Astrocyte (in vitro differentiated cells and primary cell): ENCODE measurements around the gene PHETA2. TPM values are rescaled to one million over a fixed set of nuclear protein-coding genes. Genes with fewer than 3 reads are reported as not detected.

Source experiments
- DNase-seq: peaks from one replicate; pipeline ENCODE4 v3.0.0-alpha.2; 2010; ENCODE audit warnings: low read depth
- FAIRE-seq: peaks from 2 replicates; lab custom pipeline; 2011; peaks lifted over from hg19 to GRCh38; lab: Jason Lieb, UNC
- H2AFZ ChIP-seq: 2 replicates; pipeline ENCODE4 v1.6.0; 2012; ENCODE audit warnings: low read depth, low read length, inconsistent platforms
- H3K27ac ChIP-seq: 2 replicates; pipeline ENCODE4 v1.5.1; 2011; ENCODE audit warnings: low read depth, low read length, inconsistent platforms
- H3K27me3 ChIP-seq: 2 replicates; pipeline ENCODE4 v1.6.0; 2011; ENCODE audit warnings: low read length, inconsistent platforms; ENCODE audit not compliant: insufficient read depth
- H3K36me3 ChIP-seq: 2 replicates; pipeline ENCODE4 v1.5.1; 2011; ENCODE audit warnings: low read length, inconsistent platforms; ENCODE audit not compliant: insufficient read depth
- H3K4me1 ChIP-seq: 2 replicates; pipeline ENCODE4 v1.5.1; 2011; ENCODE audit warnings: low read length, inconsistent platforms; ENCODE audit not compliant: insufficient read depth
- H3K4me2 ChIP-seq: 2 replicates; pipeline ENCODE4 v1.6.0; 2012; ENCODE audit warnings: low read length, inconsistent platforms
- H3K4me3 ChIP-seq: 2 replicates; pipeline ENCODE4 v1.5.1; 2011; ENCODE audit warnings: low read depth, mild to moderate bottlenecking, low read length, inconsistent platforms; ENCODE audit not compliant: insufficient read depth
- H3K79me2 ChIP-seq: 2 replicates; pipeline ENCODE4 v1.6.0; 2012; ENCODE audit warnings: mild to moderate bottlenecking, low read length, inconsistent platforms; ENCODE audit not compliant: insufficient read depth
- H3K9ac ChIP-seq: 2 replicates; pipeline ENCODE4 v1.6.0; 2012; ENCODE audit warnings: mild to moderate bottlenecking, low read length, inconsistent platforms
- H3K9me3 ChIP-seq: 2 replicates; pipeline ENCODE4 v1.5.1; 2012; ENCODE audit warnings: low read depth, mild to moderate bottlenecking, low read length, inconsistent platforms; ENCODE audit not compliant: insufficient read depth
- H4K20me1 ChIP-seq: 2 replicates; pipeline ENCODE4 v1.6.0; 2012; ENCODE audit warnings: low read length, inconsistent platforms; ENCODE audit not compliant: insufficient read depth
- H3K27ac Mint-ChIP-seq: one replicate; pipeline ENCODE4 v1.8.0; 2021; ENCODE audit warnings: mild to moderate bottlenecking, mixed read lengths; ENCODE audit not compliant: unreplicated experiment
- H3K27me3 Mint-ChIP-seq: one replicate; pipeline ENCODE4 v1.8.0; 2021; ENCODE audit warnings: low read depth, mixed read lengths; ENCODE audit not compliant: unreplicated experiment
- H3K36me3 Mint-ChIP-seq: one replicate; pipeline ENCODE4 v1.8.0; 2021; ENCODE audit warnings: low read depth, mixed read lengths; ENCODE audit not compliant: unreplicated experiment
- H3K4me1 Mint-ChIP-seq: one replicate; pipeline ENCODE4 v1.8.0; 2021; ENCODE audit warnings: low read depth, mixed read lengths; ENCODE audit not compliant: unreplicated experiment
- H3K4me3 Mint-ChIP-seq: one replicate; pipeline ENCODE4 v1.8.0; 2021; ENCODE audit warnings: mild to moderate bottlenecking, moderate library complexity, mixed read lengths; ENCODE audit not compliant: unreplicated experiment
- H3K9me3 Mint-ChIP-seq: one replicate; pipeline ENCODE4 v1.8.0; 2021; ENCODE audit warnings: mild to moderate bottlenecking, mixed read lengths; ENCODE audit not compliant: unreplicated experiment
- EZH2 ChIP-seq: IDR thresholded peaks from 2 replicates; pipeline ENCODE4 v1.6.1; 2012; ENCODE audit warnings: mild to moderate bottlenecking, low read length, inconsistent platforms; ENCODE audit not compliant: insufficient read depth
- total RNA-seq: library from RNA; stranded (reverse); gene quantifications from 2 replicates; pipeline ENCODE4 v1.2.1, GENCODE V29; 2021
- TF ChIP-seq, protein P1 (sequence below): IDR thresholded peaks from 2 replicates; pipeline ENCODE4 v1.5.1; 2011; ENCODE audit warnings: low read depth, mild to moderate bottlenecking, inconsistent platforms, low read length, moderate library complexity; ENCODE audit not compliant: insufficient read depth

The PHETA2 gene
- total RNA-seq, 1 donor from 2014 or later = 0.18 TPM

DNA sequence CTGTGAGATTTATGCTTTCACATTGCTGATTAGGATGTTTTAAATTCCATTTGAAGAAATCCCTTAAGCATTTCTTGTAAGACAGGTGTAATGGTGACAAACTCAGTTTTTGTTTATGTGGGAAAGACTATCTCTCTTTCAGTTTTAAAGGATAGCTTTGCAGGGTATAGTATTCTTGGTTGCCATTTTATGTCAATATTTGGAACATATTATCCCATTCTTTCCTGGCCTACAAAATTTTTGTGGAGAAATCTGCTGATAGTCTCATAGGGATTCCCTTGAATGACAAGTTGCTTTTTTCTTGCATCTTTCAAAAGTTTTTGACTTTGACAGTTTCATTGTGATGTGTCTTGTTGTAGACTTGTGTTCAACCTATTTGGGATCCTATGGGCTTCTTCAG is 32.3 kb upstream of the PHETA2 start:
- Histone ChIP-seq H3K9me3 (no peaks in the 10 kb centered on the region), H3K79me2 (no peaks in the 10 kb centered on the region), H3K9ac (no peak overlapping the region), H3K27ac (no peak overlapping the region), H3K27me3 (no peaks in the 10 kb centered on the region), H2AFZ (no peak overlapping the region), H3K4me2 (no peak overlapping the region), H3K4me3 (no peak overlapping the region), H3K36me3 (no peaks in the 10 kb centered on the region), H3K4me1 (no peaks in the 10 kb centered on the region), H4K20me1 (no peaks in the 10 kb centered on the region)
- peaks cover 21% of the 10 kb centered on the region for H3K9me3 Mint-ChIP-seq
- FAIRE-seq (no peak), DNase-seq (no peak)
- TF ChIP-seq EZH2 = no peak
- TF ChIP-seq, protein P1, sequence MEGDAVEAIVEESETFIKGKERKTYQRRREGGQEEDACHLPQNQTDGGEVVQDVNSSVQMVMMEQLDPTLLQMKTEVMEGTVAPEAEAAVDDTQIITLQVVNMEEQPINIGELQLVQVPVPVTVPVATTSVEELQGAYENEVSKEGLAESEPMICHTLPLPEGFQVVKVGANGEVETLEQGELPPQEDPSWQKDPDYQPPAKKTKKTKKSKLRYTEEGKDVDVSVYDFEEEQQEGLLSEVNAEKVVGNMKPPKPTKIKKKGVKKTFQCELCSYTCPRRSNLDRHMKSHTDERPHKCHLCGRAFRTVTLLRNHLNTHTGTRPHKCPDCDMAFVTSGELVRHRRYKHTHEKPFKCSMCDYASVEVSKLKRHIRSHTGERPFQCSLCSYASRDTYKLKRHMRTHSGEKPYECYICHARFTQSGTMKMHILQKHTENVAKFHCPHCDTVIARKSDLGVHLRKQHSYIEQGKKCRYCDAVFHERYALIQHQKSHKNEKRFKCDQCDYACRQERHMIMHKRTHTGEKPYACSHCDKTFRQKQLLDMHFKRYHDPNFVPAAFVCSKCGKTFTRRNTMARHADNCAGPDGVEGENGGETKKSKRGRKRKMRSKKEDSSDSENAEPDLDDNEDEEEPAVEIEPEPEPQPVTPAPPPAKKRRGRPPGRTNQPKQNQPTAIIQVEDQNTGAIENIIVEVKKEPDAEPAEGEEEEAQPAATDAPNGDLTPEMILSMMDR = no peak
- H3K4me1 Mint-ChIP-seq = no peaks in the 10 kb centered on the region
- H3K4me3 Mint-ChIP-seq = no peak overlapping the region
- peaks cover 9% of the 10 kb centered on the region for H3K27me3 Mint-ChIP-seq
- H3K27ac Mint-ChIP-seq = no peak overlapping the region
- H3K36me3 Mint-ChIP-seq = no peaks in the 10 kb centered on the region

DNA sequence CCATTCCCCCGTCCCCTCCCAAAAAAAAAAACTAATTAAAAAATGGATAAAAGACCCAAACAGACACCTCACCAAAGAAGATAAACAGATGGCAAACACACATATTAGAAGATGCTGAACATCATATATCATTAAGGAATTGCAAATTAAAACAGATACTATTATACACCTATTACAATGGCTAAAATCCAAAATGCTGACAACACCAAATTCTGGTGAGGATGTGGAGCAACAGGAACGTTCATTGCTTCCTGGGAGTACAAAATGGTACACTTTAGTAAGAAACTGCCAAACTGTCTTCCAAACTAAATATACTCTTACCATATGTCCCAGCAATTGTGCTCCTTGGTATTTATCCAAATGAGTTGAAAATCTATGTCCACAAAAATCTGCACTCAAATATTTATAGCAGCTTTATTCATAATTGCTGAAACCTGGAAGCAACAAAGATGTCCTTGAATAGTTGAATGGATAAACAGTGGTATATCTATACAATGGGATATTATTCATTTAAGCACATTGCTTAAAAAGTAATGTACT is 23.3 kb upstream of the PHETA2 start:
- H3K79me2 ChIP-seq = no peaks in the 10 kb centered on the region
- FAIRE-seq (no peak), DNase-seq (no peak)
- Mint-ChIP-seq H3K27ac (no peak overlapping the region), H3K9me3 (peaks cover 4% of the 10 kb centered on the region), H3K4me1 (no peaks in the 10 kb centered on the region), H3K4me3 (no peak overlapping the region), H3K36me3 (no peaks in the 10 kb centered on the region), H3K27me3 (peaks cover 1% of the 10 kb centered on the region)
- H3K9me3 ChIP-seq = no peaks in the 10 kb centered on the region
- H3K27me3 ChIP-seq = no peaks in the 10 kb centered on the region
- H3K4me2 ChIP-seq = no peak overlapping the region
- H3K27ac ChIP-seq = no peak overlapping the region
- no peaks in the 10 kb centered on the region for H3K4me1 ChIP-seq
- H3K9ac ChIP-seq = no peak overlapping the region
- TF ChIP-seq EZH2 = no peak
- TF ChIP-seq, protein P1 = no peak
- no peaks in the 10 kb centered on the region for H3K36me3 ChIP-seq
- H3K4me3 ChIP-seq = no peak overlapping the region
- no peaks in the 10 kb centered on the region for H4K20me1 ChIP-seq
- H2AFZ ChIP-seq = no peak overlapping the region

DNA sequence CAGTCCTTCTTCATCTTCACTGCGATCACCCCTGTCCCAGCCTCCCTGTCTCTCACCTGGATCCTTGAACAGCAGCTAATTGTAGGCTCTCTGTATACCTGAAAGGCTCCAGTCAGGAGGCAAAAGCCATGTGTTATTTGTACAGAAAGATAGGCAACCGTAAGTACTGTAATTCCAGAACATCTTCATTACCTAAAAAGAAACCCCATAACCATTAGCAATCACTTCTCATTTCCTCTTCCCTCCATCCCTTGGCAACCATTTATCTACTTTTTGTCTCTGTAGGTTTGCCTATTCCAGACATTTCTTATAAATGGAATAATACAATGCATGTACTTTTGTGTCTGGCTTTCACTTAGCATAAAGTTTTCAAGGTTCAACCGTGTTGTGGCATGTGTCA is 21.3 kb upstream of the PHETA2 start:
- no peaks in the 10 kb centered on the region for H3K79me2 ChIP-seq
- Mint-ChIP-seq H3K27ac (no peak overlapping the region), H3K4me1 (no peaks in the 10 kb centered on the region), H3K4me3 (no peak overlapping the region), H3K27me3 (peaks cover 1% of the 10 kb centered on the region), H3K36me3 (peaks cover 2% of the 10 kb centered on the region), H3K9me3 (peaks cover 14% of the 10 kb centered on the region)
- FAIRE-seq (no peak), DNase-seq (no peak)
- H3K27me3 ChIP-seq = no peaks in the 10 kb centered on the region
- H3K4me3 ChIP-seq = no peak overlapping the region
- H2AFZ ChIP-seq = no peak overlapping the region
- no peaks in the 10 kb centered on the region for H3K4me1 ChIP-seq
- H4K20me1 ChIP-seq = no peaks in the 10 kb centered on the region
- no peaks in the 10 kb centered on the region for H3K9me3 ChIP-seq
- TF ChIP-seq, protein P1 = no peak
- TF ChIP-seq EZH2 = no peak
- no peaks in the 10 kb centered on the region for H3K36me3 ChIP-seq
- no peak overlapping the region for H3K4me2 ChIP-seq
- H3K27ac ChIP-seq = no peak overlapping the region
- no peak overlapping the region for H3K9ac ChIP-seq
